GM19463 (cell line): ENCODE data around the gene ANXA6.

Source experiments
- ATAC-seq: cut with Tn5 transposase; IDR thresholded peaks from one replicate; pipeline ENCODE4 v1.9.1; 2021; ENCODE audit warnings: mild to moderate bottlenecking, moderate library complexity; ENCODE audit not compliant: unreplicated experiment

ANXA6 gene

DNA sequence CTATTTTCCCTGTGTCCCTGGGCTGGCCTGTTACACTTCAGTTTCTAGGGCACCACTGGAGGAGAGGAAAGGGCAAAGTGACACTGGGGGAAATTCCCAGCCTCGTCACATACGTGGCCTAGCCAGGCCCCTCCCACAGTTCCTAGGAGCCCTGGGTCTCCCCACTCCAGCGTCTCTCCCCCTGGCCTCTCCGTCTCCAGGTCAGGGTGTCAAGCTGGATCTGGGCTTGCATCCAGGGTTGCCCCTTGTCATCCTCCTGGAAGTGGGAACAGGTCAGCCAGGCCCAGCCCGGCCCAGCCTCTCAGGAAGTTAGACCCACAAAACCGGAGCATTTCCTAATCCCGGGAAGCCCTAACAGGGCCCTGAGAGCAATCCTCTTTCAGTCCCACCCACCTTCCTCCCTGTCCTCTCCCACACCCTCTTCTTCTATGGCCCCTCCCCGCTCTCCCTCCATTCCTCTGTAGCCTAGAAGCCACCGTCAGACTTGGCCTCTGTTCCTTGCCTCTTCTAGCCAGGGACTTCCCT, 72.0 kb downstream of the ANXA6 start:
- peak; percentile 22 for ATAC-seq

DNA sequence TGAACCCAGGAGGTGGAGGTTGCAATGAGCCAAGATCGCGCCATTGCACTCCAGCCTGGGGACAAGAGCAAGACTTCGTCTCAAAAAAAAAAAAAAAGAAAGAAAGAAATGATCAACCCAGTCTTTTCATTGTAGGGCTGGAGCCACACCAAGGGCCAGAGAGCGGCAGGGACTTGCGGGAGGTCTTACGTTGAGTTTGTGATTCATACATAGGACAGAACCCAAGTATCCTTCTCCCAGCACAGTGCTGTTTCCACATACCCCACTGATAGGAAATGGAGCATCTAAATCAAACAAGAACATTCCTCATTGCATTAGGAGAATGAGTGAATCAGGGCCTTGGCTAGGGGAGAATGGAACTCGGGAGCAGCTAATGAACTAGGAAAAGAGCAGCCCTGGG, 73.2 kb downstream of the ANXA6 start:
- ATAC-seq: no peak

DNA sequence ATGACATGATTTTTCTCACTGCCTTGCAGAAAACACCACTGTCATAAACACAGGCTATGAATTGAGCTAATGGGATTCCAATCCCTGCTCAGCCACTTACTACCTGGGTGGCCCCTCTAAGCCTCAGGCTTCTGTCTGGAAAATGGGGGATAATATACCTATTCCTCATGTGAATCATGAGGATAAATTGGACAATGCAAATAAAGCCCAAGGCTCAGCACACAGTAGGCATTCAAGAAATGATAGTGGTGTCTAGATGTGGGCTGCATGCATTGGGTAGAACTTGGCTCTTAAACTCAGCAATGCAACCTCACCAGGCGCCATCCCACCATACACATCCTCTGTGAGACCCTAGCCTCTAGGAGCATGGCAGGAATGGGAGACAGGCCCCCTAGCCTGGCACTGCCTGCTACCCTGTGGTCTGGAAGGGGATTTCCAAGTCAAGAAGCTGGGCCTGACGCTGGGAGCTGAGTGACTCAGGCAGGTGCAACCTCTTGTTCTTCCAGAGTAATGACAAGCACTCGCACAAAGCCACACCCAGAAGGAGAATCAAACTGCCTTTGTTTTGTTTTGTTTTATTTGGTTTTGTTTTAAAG, 74.4 kb downstream of the ANXA6 start:
- ATAC-seq: peak; percentile 18

DNA sequence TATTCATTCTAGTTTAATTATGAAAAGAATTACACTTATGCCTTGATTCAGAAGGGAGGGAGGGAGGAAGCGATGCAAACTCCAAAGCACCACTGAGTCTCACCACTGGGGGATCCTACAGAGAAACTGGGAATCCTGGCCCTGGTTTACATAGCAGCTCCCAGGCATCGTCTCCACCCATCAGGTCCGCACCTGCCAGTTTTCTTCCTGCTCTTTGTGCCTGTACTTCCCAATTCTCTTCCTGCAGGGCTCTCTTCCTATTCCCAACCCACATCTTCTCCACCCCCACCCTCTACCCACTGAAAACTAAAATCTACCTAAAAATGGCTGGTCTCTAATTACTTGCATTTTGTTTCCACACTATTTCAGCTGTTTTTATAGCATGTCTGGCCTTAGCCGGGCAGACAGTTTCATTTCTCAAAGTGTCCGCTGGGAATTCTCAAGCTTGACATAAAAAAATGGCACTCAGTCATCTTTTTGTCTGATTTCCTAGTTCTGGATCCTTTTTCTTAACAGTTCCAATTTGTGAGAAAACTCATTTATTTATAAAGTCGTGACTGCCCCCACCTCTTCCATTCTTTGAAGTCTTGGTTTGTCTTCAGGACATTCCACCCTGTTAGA, 75.2 kb downstream of the ANXA6 start:
- ATAC-seq: no peak

DNA sequence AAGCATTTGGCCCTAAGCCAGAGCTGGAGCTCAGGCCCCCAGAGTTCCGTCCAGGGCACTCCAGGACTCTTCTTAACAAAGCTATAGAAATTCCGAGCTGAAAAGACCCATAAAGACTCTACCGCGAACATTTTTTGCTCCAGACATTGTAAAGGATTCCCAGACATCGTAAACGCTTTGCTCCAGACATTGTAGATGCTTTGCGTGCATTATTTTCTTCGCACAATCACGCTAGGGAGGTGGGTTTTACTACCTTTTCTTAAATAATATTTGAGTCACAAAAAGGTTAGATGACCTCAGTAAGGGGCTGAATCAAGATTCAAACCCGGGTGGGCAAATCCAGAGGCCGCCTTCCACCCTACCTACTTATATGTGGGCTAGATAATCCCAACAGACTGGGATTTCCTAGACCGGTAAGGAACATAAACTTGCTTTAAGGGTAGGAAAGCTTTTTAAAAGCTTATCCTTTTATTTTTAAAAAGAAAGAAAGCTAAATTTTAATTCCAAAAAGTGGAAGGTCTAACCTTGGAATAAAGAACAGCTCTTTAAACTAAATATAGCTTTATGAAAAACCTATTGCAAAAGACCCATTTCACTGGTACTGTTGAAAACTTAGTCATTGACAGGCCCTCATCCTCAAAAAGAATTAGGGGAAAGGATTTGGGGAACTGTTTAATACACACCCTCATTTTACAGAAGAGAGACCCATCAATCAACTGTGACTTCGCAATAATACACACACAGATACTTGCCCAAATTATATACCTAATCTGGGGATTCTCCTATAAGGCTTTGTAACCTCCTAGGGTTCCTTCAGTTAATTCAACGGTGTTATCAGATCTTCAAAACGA, 75.9 kb downstream of the ANXA6 start:
- ATAC-seq: no peak

DNA sequence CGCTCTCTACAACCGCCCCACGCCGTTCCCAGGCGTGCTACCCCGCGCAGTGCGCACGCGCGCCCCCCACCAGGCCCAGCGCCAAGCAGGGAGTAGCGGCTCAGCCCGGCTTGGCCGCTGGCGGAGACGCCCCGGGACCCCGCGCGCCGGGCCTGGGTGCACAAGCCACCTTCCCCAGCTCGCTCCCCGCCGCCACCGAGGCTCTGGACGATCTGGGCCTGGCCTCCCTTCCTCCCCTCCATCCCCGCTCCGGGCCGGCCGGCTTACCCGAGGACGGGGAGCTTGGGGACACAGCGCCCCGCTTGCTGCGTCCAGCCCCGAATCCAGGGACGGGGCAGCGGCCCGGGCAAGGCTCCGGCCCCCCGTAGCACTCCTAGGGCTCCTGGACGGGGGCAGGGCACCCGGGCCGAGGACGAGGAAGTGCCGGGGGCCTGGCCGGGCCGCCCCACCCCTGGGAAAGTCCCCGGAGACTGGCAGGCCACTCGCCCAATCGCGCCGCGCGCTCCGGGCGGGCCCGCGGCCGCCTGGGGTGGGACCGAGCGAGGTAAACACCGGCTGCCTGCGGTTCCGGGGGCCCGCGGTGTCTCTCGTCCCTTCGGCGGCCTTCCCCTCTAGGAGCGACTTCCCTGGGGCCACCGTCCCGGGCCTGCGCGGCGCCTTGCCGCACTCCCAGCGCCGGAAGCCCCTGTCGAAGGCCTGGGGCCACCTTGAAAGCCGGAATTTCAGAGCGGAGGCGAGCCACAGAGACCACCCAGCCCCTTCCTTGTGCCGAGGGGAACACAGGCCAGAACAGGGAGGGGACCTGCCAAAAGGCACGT, 76.8 kb downstream of the ANXA6 start, which contains the start of gene TNIP1:
TSS of gene TNIP1 (minus strand) at position 422 of the 818 bp plus-strand sequence. CDS start 15,939 bp downstream, outside the sequence.
- ATAC-seq: peak; percentile 68

DNA sequence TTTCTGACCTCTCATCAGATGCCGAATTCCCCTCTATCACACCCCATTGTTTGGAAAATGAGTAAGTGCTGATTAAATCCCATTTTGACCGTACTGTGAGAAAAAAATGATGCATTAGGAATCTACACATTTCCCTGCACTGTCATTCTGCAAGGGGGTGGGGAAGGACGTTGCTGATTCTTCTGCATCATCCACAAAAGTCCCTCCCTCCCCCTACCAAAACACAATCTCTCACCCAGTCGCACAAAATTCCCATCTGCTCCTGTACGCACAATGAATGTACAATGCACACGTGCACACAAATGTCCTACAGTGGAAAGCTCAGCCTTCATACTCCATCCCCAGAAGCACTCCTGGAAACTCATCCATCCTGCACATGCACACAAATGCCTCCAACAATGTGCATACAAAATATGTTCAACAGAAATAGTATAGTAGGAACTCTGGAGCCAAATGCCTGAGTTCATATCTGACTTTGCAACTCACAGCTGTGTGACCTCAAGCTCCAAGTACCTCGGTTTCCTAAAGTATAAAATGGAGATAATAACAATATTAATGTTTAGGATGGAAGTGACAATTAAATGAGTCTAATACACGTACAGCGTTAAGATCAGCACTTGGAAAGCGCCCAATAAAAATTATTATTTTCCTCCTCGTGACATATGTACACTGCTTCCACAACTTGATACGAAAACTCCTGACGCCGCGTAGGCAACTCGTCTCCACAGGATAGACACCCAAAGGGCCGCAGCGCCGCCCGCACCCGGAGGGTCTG, 77.6 kb downstream of the ANXA6 start:
- no peak for ATAC-seq

DNA sequence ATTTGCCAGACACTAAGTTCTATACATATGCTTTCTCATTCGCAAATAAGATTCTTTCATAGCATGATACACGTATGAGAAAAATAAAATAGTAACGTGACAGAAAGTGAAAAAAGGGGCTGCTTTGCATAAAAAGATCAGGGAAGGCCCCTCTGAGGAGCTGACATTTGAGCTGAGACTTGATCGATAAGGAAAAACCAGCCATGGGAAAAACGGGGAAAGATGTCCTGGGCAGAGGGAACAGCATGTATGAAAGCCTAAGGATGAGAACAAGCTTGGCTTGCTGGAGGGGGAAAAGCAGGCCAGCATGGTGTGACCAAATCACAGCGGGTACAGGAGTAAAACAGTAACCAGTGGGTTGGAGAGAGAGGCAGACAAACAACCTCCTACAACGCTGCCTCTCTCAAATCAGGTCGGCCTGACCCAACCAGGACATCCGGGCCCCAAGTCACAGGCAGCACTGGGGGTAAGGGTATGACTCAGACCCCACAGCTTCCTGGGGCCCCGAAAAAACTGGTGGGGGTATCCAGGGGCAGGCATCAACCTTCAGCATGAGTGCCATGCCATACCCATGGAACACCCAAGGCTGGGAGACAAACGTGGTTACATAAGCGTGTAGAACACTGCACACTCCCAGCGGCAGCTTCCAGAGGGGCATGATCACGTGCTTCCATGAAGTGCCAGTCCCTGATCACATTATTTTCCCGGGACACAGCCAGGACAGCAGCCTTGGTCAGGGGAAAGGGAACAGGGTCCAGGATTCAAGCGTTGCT, 78.9 kb downstream of the ANXA6 start:
- ATAC-seq: peak; percentile 42

DNA sequence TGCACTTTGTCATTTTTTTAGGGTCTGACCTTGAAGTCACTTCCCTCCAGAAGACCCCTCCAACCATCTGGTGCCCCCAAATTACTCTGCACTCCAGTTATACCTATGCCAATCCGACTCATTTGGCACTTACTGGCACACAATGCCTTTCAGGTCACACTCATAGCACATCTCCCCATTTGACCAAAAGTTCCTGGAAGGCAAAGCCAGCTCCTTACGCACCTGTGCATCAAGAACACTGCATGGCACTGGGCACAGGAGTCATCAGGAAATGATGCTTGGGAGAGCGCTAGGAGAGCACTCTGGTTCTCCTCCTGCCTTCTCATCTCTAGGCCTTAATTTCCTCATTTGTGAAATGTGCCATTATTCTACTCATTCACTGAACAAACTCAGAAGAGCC, 79.6 kb downstream of the ANXA6 start:
- ATAC-seq: no peak

DNA sequence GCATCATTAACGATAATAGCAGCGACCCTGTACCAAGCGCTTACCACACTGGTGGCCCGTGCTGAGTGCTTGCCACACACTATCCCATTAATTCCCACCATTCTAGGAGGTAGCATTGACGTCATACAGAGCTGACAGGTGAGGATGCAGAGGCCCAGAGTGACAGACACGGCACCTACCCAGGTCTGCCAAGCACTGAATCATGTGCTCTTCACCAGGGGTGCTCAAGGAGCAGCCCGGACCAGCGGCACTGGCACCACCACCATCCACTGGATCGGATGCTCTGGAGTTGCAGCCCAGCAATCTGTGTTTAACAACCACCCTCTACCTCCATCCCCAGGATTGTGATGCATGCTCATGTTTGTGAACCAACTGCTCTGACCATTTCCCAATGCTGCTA, 80.2 kb downstream of the ANXA6 start:
- no peak for ATAC-seq

DNA sequence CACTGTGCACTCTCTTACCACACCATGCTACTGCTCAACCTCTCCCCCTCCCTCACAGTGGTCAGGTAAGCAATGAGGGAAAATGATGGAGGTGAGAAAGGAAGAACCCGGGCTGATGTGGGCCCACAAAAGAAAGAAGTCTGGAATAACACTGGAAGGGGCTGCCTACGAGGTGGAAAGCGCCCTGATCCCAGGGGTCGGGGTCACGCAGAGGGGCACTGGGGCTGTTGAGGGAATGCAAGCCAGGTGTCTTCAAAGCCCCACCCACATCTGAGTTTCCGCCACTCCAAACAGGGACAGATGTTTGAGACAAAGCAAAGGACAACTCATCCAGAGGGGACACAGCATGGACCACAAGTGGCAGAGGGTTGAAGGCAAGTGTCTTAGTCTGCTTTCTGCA, 81.0 kb downstream of the ANXA6 start:
- ATAC-seq: no peak

DNA sequence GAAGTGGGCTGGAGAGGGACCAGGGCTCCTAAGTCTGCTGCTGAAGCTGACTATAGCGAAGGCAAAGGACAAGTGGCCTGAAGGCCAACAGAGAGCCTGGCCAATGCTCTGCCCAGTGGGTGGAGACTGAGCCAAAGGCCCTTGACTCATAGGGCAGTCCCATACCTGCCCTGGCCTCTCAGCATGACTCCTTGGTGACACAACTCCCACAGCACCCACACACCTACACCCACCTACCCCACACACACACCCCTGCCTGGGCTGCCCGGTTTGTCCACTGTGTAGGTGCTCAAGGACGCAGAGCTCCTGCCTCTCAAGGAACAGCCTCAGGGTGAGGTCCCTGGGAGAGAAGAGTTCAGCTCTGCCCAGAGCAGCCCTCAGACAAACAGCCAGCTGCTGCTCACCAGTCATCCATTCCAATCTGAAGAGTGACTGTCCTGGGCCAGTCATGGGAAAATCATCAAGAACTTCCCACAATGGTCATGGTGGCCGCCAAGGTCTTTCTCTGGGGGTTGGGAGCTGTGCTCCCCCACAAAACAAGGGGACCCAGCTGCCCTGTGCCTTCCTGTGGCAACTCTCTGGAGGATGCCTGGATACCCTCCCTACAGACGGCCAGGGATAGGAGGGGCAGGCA, 81.8 kb downstream of the ANXA6 start:
- ATAC-seq: no peak

DNA sequence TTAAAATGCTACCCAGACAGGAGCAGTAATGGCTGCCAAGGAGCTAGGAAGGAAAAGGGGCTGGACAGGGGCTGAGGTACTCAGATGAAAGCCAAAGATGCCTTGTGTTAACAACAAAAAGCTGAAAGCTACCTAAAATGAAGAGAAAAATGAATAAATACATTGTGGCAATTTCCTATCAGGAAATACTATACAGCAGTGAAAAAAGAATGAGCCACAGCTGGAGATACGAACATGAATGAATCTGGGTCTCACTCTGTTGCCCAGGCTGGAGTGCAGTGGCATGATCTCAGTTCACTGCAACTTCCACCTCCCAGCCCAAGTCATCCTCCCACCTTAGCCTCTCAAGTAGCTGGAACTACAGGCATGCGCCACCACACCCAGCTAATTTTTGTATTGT, 83.0 kb downstream of the ANXA6 start:
- no peak for ATAC-seq

DNA sequence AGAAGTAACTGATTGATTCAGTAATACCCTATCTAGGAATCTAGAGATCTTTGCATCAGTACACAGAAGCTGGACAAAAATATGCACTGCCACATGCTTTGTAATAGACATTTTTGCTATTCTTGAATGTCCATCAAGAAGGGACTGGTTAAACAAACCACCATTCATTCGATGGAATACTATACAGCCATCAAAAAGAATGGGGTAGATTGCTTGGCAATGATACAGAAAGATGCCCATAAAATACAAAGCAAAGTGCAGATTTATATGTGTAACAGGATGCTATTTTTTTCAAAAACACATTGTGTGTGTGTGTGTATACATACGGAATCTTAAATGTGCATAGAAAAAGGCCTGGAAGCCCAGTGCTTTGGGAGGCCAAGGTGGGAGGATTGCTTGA, 84.3 kb downstream of the ANXA6 start:
- ATAC-seq: no peak

DNA sequence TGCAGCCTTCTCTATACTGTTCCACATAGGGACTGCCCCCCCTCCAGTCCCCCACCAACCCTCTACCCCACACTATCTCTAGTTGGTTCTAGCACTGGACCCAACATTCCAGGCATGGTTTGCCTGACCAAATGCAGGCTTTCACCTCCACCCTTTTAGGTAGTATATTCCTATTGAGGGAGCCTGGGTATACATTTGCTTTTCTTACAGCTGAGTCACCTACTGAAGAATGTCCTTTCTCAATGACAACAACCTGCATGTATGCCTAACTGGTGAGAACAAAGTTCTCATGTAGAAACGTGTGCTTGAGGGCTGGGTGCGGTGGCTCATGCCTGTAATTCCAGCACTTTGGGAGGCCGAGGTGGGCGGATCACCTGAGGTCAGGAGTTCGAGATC, 85.0 kb downstream of the ANXA6 start:
- ATAC-seq: no peak

DNA sequence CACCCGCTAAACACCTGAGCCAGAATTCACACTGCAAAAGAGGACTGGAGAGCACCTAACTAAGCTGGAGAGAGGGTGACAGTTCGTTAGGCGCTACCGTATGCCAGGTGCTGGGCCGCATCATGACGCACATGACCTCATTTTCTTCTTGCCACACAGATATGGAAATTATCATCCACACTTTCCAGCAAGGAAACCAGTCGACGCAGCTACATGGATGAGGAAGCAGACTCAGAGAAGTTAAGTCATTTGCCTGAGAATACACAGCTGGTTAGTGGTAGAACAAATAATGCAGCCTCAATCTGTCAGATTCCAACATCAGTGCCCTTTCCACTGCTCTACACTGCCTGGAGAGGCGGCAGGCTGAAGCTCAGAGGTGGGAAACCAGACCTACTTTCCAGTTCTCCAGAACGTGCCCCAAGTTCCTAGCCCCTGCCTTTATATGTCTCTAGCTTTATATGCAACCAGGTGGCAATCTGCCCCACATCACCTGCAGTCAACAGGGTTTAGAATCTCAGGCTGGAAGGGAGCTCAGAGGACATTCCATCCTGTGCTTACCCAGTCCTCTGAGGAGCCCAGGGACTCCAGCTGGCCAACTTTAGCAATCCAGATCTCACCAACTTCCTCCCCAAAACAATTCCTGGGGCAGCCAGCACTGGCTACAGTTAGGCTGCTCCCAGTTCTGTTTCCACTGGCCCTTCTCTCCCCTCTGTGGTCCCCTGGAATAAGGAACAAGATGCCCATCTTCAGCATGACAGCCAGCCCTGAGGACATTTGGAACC, 85.5 kb downstream of the ANXA6 start:
- no peak for ATAC-seq

DNA sequence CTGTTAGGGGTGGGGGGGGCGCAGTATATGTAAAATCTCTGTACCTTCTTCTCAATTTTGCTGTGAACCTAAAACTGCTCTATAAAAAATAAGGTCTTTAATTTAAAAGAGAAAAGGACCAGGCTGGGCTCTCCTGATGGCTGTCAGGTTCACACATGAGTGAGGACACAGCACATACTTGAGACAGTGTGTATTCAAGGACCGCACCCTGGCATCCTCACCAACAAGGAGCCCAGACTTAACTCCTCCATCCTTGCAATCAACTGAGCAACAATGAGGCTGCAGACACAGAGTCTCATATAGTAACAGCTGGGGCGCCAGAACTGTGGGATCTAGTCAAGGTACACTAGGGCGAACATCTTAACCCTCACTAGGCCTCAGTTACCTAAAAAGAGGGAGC, 86.6 kb downstream of the ANXA6 start:
- ATAC-seq: no peak

DNA sequence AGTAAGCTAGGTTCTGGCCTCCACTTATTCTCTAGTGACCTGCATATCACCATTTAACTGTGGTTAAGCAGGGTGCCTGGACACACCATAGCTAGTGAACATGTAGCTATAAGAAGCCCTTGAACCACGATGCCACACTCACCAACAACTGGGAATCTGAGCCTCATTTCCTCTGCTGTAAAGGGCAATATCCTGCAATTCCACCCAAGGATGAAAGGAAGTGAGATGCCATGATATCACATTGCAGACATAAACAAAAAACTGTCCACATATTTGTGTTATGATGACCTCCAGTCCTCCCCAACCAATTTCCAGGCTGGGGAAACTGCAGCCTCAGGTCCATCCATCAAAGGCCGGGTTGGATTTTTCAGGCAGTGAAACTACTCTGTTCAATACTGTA, 87.1 kb downstream of the ANXA6 start:
- no peak for ATAC-seq
